Testis (tissue), 3 donors: Measurements from ENCODE around the gene CACNA1E. TPM values are rescaled to one million over a fixed set of nuclear protein-coding genes. Genes with fewer than 3 reads are reported as not detected.

Source experiments
- DNase-seq: peaks from one replicate; pipeline ENCODE4 v3.0.0-alpha.2; 2019
- H3K27ac ChIP-seq, 2 donors: fragments of 200-600 bp; sonication (generic); one replicate each; pipeline ENCODE4 v1.5.1; 2019
- H3K27me3 ChIP-seq: fragments of 200-600 bp; sonication (generic); one replicate; pipeline ENCODE4 v1.5.1; 2019
- H3K36me3 ChIP-seq: fragments of 200-600 bp; sonication (generic); one replicate; pipeline ENCODE4 v1.5.1; 2017; ENCODE audit warnings: low read depth; ENCODE audit errors: missing control alignments
- H3K4me1 ChIP-seq: fragments of 200-600 bp; sonication (generic); one replicate; pipeline ENCODE4 v1.5.1; 2019
- H3K4me3 ChIP-seq, 2 donors: fragments of 200-600 bp; sonication (generic); one replicate each; pipeline ENCODE4 v1.5.1; 2017 to 2019
- H3K9me3 ChIP-seq: fragments of 200-600 bp; sonication (generic); one replicate; pipeline ENCODE4 v1.5.1; 2017
- POLR2A ChIP-seq: fragments of 450-650 bp; IDR thresholded peaks from one replicate; pipeline ENCODE4 v1.6.1; 2017; ENCODE audit warnings: antibody characterized with exemption, mild to moderate bottlenecking, moderate library complexity
- WGBS, 2 donors: methylation state at CpG; one replicate each; pipeline ENCODE4 v1.1.5; 2018; 5-methylcytosine and 5-hydroxymethylcytosine counted together
- intact Hi-C: fragments of 100-400 bp; cut with DNase I; formaldehyde crosslinking; loops from one replicate; pipeline ENCODE4 v1.15.1; 2023; ENCODE audit warnings: low total_unique reads
- polyA plus RNA-seq: library from polyadenylated mRNA; stranded (reverse); fragments of 350-450 nt; fragmentation: Illumina TruSeq; extraction: RNeasy Lipid Tissue Mini Kit (QIAGEN cat#74804); gene quantifications from one replicate; pipeline ENCODE4 v1.2.3, GENCODE V29; 2014; ENCODE audit warnings: low read depth, low replicate concordance; ENCODE audit not compliant: insufficient read depth
- total RNA-seq, 2 donors: library from RNA; depleted of rRNA; stranded (reverse); fragments of >200 nt; gene quantifications; one replicate each; pipeline ENCODE4 v1.2.3, GENCODE V29; 2016
- TF ChIP-seq, protein P1 (sequence below), 3 experiments: fragments of 450-650 bp in 2 of 3; fragments of 200-600 bp in 1 of 3; sonication (generic) in 1 of 3; IDR thresholded peaks; one replicate each; pipeline ENCODE4 v1.5.1; 2016 to 2019; ENCODE audit warnings: antibody characterized with exemption in 3 of 3, mild to moderate bottlenecking in 2 of 3, moderate library complexity in 1 of 3

Gene CACNA1E
- total and polyA plus RNA-seq, 3 donors from 2014 or later: 2.4 to 12.6 (median 9.1) TPM

DNA sequence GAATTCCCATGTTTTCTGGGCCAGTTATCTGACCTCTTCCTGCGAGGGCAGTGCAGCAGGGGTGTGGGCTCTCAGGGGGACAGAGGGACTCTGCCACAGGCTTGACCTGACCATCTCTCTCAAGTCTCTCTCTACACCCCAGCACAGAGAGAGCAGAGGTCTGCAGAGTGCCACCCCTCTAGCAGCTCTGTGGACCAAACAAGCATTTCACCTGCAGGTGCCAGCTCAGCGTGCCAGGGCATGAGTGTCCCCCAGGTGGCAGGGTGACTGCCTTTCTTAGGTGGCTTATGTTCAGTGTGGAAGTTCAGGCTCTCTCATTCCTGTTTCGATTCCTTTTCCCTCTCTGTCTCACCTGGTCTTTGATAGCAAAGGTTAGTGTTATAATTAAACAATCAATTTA, 191.3 kb downstream of the CACNA1E start:
- 82 to 89% methylated on average over 3 of the region's 3 CpGs for WGBS, 2 donors
- Histone ChIP-seq H3K9me3 (no peaks in the 10 kb centered on the region), H3K4me3 (no peak overlapping the region), H3K4me1 (no peaks in the 10 kb centered on the region), H3K36me3 (no peaks in the 10 kb centered on the region), H3K27me3 (no peaks in the 10 kb centered on the region), H3K27ac (no peak overlapping the region)
- no peak for TF ChIP-seq POLR2A
- TF ChIP-seq, protein P1, sequence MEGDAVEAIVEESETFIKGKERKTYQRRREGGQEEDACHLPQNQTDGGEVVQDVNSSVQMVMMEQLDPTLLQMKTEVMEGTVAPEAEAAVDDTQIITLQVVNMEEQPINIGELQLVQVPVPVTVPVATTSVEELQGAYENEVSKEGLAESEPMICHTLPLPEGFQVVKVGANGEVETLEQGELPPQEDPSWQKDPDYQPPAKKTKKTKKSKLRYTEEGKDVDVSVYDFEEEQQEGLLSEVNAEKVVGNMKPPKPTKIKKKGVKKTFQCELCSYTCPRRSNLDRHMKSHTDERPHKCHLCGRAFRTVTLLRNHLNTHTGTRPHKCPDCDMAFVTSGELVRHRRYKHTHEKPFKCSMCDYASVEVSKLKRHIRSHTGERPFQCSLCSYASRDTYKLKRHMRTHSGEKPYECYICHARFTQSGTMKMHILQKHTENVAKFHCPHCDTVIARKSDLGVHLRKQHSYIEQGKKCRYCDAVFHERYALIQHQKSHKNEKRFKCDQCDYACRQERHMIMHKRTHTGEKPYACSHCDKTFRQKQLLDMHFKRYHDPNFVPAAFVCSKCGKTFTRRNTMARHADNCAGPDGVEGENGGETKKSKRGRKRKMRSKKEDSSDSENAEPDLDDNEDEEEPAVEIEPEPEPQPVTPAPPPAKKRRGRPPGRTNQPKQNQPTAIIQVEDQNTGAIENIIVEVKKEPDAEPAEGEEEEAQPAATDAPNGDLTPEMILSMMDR (IDR thresholded peaks at IDR 0.05): no peak
- DNase-seq: no peak
- intact Hi-C loops: no loop called here

DNA sequence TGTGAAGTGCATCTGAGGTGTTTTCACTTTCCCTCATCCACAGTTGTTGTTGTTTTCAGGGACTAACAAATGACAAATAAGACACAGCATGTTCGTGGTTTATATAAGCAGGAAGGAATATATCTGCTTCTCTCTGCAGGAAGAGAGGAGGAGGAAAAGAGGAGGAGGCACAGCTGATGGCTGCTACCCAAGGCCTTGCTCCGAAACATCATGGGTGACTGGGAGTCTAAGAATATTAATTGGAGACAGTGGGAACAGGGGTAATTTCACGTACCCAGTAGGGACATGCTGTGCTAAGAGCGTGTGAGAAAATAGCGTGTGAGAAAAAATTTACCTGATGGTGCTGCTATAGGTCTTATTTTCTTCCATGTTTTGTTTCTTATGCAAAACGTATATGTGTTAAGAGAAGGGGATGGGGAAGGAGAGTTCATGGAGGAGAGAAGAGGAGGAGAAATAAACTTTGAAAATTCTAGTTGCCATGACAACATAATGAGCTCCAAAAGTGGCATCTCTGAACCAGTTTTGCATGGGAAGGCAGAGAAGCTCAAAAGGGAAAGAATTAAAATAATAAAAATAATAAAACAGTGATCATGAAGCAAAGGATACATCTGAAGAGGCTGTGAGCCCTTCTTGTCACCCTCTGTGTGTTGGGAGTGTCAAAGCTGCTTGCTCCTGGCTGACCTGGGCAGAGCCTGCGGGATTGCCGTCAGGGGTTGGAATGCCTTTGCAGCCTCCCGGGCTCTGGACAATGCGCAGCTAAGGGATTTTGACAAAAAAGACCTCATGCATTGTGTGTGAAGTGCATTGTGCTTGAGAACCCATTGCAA, 192.0 kb downstream of the CACNA1E start:
- Histone ChIP-seq H3K27me3 (no peaks in the 10 kb centered on the region), H3K4me1 (no peaks in the 10 kb centered on the region), H3K27ac (no peak overlapping the region), H3K4me3 (no peak overlapping the region), H3K9me3 (no peaks in the 10 kb centered on the region), H3K36me3 (no peaks in the 10 kb centered on the region)
- WGBS, 2 donors: 47 to 50% methylated on average over 10 of the region's 10 CpGs
- intact Hi-C loops: no loop called here
- DNase-seq: no peak
- TF ChIP-seq, protein P1 (IDR thresholded peaks at IDR 0.05): no peak
- no peak for TF ChIP-seq POLR2A

DNA sequence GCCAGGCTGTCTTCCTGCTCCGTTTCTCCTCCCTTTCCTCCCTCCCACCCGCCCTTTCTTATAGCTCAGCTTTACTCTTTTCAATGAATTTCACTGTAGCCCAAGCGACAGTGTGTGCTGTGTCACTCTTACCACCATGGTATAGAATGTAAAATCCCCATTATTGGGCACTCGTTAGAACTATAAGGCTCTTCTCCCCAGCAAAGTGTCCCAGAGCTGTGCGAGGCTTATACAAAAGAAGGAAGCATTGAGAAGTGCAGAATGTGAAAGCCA, 192.5 kb downstream of the CACNA1E start:
- intact Hi-C loops: no loop called here
- DNase-seq: no peak
- H3K4me1 ChIP-seq: no peaks in the 10 kb centered on the region
- 57 to 59% methylated on average over 5 of the region's 5 CpGs for WGBS, 2 donors
- no peak overlapping the region for H3K27ac ChIP-seq
- no peak for TF ChIP-seq POLR2A
- TF ChIP-seq, protein P1 (IDR thresholded peaks at IDR 0.05): no peak
- H3K4me3 ChIP-seq: no peak overlapping the region
- H3K27me3 ChIP-seq: no peaks in the 10 kb centered on the region
- H3K36me3 ChIP-seq: no peaks in the 10 kb centered on the region
- H3K9me3 ChIP-seq: no peaks in the 10 kb centered on the region

DNA sequence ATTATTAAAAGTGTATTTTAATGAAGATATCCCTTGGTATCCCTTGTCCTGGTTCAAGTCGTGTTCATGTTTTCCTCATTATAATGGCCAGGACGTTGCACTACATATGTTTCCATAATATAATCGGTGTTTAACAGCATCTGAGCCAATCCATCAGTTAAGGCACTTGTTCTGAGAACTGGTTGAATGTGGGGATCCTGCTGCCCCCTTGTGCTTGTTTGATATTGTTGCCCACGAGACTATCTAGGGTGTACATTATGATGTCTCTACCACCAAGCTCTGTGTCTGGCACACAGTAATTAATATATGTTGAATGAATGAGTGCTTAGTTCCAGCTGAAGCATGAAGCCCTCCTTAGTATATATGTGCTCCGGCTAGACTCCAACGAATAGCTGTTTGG, 193.0 kb downstream of the CACNA1E start:
- 63 to 66% methylated on average over 6 of the region's 6 CpGs for WGBS, 2 donors
- no peaks in the 10 kb centered on the region for H3K36me3 ChIP-seq
- DNase-seq: peak; percentile 35
- no peaks in the 10 kb centered on the region for H3K4me1 ChIP-seq
- H3K27me3 ChIP-seq: no peaks in the 10 kb centered on the region
- TF ChIP-seq POLR2A: no peak
- TF ChIP-seq, protein P1 (IDR thresholded peaks at IDR 0.05): peak in 1 of 3 experiments; percentile 23
- H3K4me3 ChIP-seq: no peak overlapping the region
- H3K9me3 ChIP-seq: no peaks in the 10 kb centered on the region
- H3K27ac ChIP-seq: no peak overlapping the region
- intact Hi-C loops: no loop called here

DNA sequence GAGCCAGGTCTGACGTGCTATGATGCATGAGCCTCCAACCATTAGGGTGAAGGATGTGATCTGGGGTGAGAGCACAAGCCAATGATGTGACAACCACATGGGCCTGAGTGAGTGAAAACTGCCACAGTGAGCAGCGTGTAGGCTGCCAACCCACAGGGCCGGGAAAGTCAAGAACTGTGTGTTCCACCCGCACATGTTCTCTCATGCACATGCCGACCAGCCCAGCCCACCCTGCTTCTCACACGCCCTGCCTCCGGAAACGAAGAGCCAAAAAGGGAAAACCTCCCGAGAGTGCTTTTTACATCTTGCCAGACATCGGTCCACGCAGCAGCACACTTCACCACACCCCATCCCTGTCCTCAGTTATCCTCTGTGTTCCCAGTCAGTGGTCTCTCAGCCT, 197.0 kb downstream of the CACNA1E start:
- no peak for TF ChIP-seq POLR2A
- TF ChIP-seq, protein P1 (IDR thresholded peaks at IDR 0.05): no peak
- whole genome bisulfite sequencing, 2 donors: 83 to 94% methylated on average over 6 to 11 of the region's 11 CpGs
- intact Hi-C loops: no loop called here
- no peak overlapping the region for H3K4me3 ChIP-seq
- H3K4me1 ChIP-seq: no peaks in the 10 kb centered on the region
- no peaks in the 10 kb centered on the region for H3K27me3 ChIP-seq
- H3K9me3 ChIP-seq: no peaks in the 10 kb centered on the region
- H3K27ac ChIP-seq: no peak overlapping the region
- no peaks in the 10 kb centered on the region for H3K36me3 ChIP-seq
- DNase-seq: no peak
